Caco-2 (cell line): Measurements from ENCODE around the gene LMF1. TPM values are rescaled to one million over a fixed set of nuclear protein-coding genes. Genes with fewer than 3 reads are reported as not detected.
"Not testable (repeated sequence)": the region's sequence is repeated elsewhere in the genome, so short reads cannot be mapped to it uniquely, and the experiment has no call there.

ENCODE experiments used
- BruUV-seq: library from RNA; stranded (reverse); fragments of 400-500 nt; replicated peaks from 2 replicates; lab custom pipeline; 2021; lab: Mats Ljungman, UMichigan
- CTCF ChIA-PET: fragments of 300-600 bp; sonication (Branson Sonifier 250); formaldehyde crosslinking; loops from one replicate; lab custom pipeline; 2022; ENCODE audit warnings: antibody characterized with exemption; lab: Charles Lee
- POLR2A ChIA-PET: fragments of 300-600 bp; sonication (Branson Sonifier 250); formaldehyde crosslinking; loops from one replicate; lab custom pipeline; 2022; ENCODE audit warnings: antibody characterized with exemption; lab: Charles Lee
- DNase-seq, 2 experiments: peaks; one replicate each; pipeline versions ENCODE4 v3.0.0 to v3.0.0-alpha.2; 2020 to 2022
- H3K27me3 ChIP-seq: replicated peaks from 2 replicates; pipeline ENCODE4 v1.6.0; 2011; ENCODE audit warnings: low read length; ENCODE audit not compliant: control insufficient read depth, insufficient read depth
- H3K36me3 ChIP-seq: 2 replicates; pipeline ENCODE4 v1.5.1; 2011; ENCODE audit warnings: low read length; ENCODE audit not compliant: control insufficient read depth, insufficient read depth
- H3K4me1 ChIP-seq: fragments of 250-450 bp; sonication (Bioruptor Pico); 2 replicates; pipeline ENCODE4 v1.5.1; 2020; ENCODE audit warnings: mild to moderate bottlenecking
- H3K4me3 ChIP-seq: 2 replicates; pipeline ENCODE4 v1.5.1; 2011; ENCODE audit warnings: low read depth, mild to moderate bottlenecking, control low read depth, low read length
- H3K9me3 ChIP-seq: fragments of 250-450 bp; sonication (Bioruptor Pico); 2 replicates; pipeline ENCODE4 v1.5.1; 2020; ENCODE audit warnings: mild to moderate bottlenecking, moderate library complexity
- H3K27ac Mint-ChIP-seq: one replicate; pipeline ENCODE4 v1.8.0; 2022; ENCODE audit warnings: mixed read lengths; ENCODE audit not compliant: unreplicated experiment
- H3K27me3 Mint-ChIP-seq: one replicate; pipeline ENCODE4 v1.8.0; 2022; ENCODE audit warnings: mixed read lengths; ENCODE audit not compliant: insufficient read depth, unreplicated experiment
- H3K36me3 Mint-ChIP-seq: one replicate; pipeline ENCODE4 v1.8.0; 2022; ENCODE audit warnings: mild to moderate bottlenecking, mixed read lengths; ENCODE audit not compliant: insufficient read depth, unreplicated experiment
- H3K4me1 Mint-ChIP-seq: one replicate; pipeline ENCODE4 v1.8.0; 2022; ENCODE audit warnings: low read depth, mixed read lengths; ENCODE audit not compliant: unreplicated experiment
- H3K4me3 Mint-ChIP-seq: one replicate; pipeline ENCODE4 v1.8.0; 2022; ENCODE audit warnings: mild to moderate bottlenecking, moderate library complexity, mixed read lengths; ENCODE audit not compliant: unreplicated experiment
- H3K9me3 Mint-ChIP-seq: one replicate; pipeline ENCODE4 v1.8.0; 2022; ENCODE audit warnings: mixed read lengths; ENCODE audit not compliant: unreplicated experiment
- intact Hi-C: fragments of 100-400 bp; cut with micrococcal nuclease; formaldehyde crosslinking; loops from one replicate; pipeline ENCODE4 v1.10.0; 2022; ENCODE audit not compliant: unreplicated experiment
- total RNA-seq: library from RNA; stranded (reverse); gene quantifications from 2 replicates; pipeline ENCODE4 v1.2.3, GENCODE V29; 2022
- TF ChIP-seq, protein P1 (sequence below), 2 experiments: fragments of 200-600 bp in 1 of 2; IDR thresholded peaks; 1 replicate in 1 of 2; 2 replicates in 1 of 2; pipeline versions ENCODE4 v1.5.1 to v1.8.0; 2011 to 2022; ENCODE audit warnings: antibody characterized with exemption in 1 of 2, control low read depth in 1 of 2, inconsistent platforms in 1 of 2, low read depth in 1 of 2, low read length in 1 of 2, mild to moderate bottlenecking in 1 of 2, moderate library complexity in 1 of 2; ENCODE audit not compliant: insufficient read depth in 1 of 2, severe bottlenecking in 1 of 2, unreplicated experiment in 1 of 2

Gene LMF1
- total RNA-seq, 1 experiment from 2014 or later: 12.3 TPM

- TF ChIP-seq, protein P1, sequence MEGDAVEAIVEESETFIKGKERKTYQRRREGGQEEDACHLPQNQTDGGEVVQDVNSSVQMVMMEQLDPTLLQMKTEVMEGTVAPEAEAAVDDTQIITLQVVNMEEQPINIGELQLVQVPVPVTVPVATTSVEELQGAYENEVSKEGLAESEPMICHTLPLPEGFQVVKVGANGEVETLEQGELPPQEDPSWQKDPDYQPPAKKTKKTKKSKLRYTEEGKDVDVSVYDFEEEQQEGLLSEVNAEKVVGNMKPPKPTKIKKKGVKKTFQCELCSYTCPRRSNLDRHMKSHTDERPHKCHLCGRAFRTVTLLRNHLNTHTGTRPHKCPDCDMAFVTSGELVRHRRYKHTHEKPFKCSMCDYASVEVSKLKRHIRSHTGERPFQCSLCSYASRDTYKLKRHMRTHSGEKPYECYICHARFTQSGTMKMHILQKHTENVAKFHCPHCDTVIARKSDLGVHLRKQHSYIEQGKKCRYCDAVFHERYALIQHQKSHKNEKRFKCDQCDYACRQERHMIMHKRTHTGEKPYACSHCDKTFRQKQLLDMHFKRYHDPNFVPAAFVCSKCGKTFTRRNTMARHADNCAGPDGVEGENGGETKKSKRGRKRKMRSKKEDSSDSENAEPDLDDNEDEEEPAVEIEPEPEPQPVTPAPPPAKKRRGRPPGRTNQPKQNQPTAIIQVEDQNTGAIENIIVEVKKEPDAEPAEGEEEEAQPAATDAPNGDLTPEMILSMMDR (IDR thresholded peaks at IDR 0.05; ENCODE audit: insufficient read depth in 1 of 2, low read depth in 1 of 2, low read length in 1 of 2, severe bottlenecking in 1 of 2, unreplicated experiment in 1 of 2): no peak
- no peaks in the 10 kb centered on the region for H3K36me3 ChIP-seq
- Mint-ChIP-seq H3K9me3 (no peaks in the 10 kb centered on the region), H3K27me3 (no peaks in the 10 kb centered on the region), H3K4me1 (no peaks in the 10 kb centered on the region), H3K27ac (no peak overlapping the region), H3K36me3 (no peaks in the 10 kb centered on the region), H3K4me3 (no peak overlapping the region)
- POLR2A ChIA-PET: no interaction called here
- H3K27me3 ChIP-seq: no peaks in the 10 kb centered on the region
- DNase-seq: no peak
- BruUV-seq: no TSS peak
- CTCF ChIA-PET: no interaction called here
- no peaks in the 10 kb centered on the region for H3K9me3 ChIP-seq
- H3K4me1 ChIP-seq: no peaks in the 10 kb centered on the region
- no peak overlapping the region for H3K4me3 ChIP-seq
- intact Hi-C loops: no loop called here
These were observed 80.6 kb downstream of the LMF1 start for GRCh38 chr16:890217-890616.

GRCh38 chr16:889586-889985 lies 81.2 kb downstream of the LMF1 start:
- H3K27ac Mint-ChIP-seq: no peak overlapping the region
- no peaks in the 10 kb centered on the region for H3K9me3 Mint-ChIP-seq
- no peaks in the 10 kb centered on the region for H3K27me3 Mint-ChIP-seq
- CTCF ChIA-PET: no interaction called here
- H3K36me3 Mint-ChIP-seq: no peaks in the 10 kb centered on the region
- H3K4me3 Mint-ChIP-seq: no peak overlapping the region
- Histone ChIP-seq H3K4me3 (no peak overlapping the region), H3K4me1 (no peaks in the 10 kb centered on the region), H3K9me3 (no peaks in the 10 kb centered on the region), H3K27me3 (no peaks in the 10 kb centered on the region), H3K36me3 (no peaks in the 10 kb centered on the region)
- POLR2A ChIA-PET: no interaction called here
- DNase-seq: no peak
- intact Hi-C loops: no loop called here
- TF ChIP-seq, protein P1 (IDR thresholded peaks at IDR 0.05; ENCODE audit: insufficient read depth in 1 of 2, low read depth in 1 of 2, low read length in 1 of 2, severe bottlenecking in 1 of 2, unreplicated experiment in 1 of 2): no peak
- no peaks in the 10 kb centered on the region for H3K4me1 Mint-ChIP-seq
- BruUV-seq: no TSS peak

GRCh38 chr16:888901-889570 lies 81.7 kb downstream of the LMF1 start:
- no peak overlapping the region for H3K4me3 Mint-ChIP-seq
- Histone ChIP-seq H3K4me3 (no peak overlapping the region), H3K36me3 (no peaks in the 10 kb centered on the region), H3K27me3 (no peaks in the 10 kb centered on the region), H3K9me3 (no peaks in the 10 kb centered on the region), H3K4me1 (no peaks in the 10 kb centered on the region)
- no TSS peak for BruUV-seq
- ChIA-PET POLR2A (no interaction called here), CTCF (no interaction called here)
- no peaks in the 10 kb centered on the region for H3K36me3 Mint-ChIP-seq
- H3K27me3 Mint-ChIP-seq: no peaks in the 10 kb centered on the region
- no peak overlapping the region for H3K27ac Mint-ChIP-seq
- H3K9me3 Mint-ChIP-seq: no peaks in the 10 kb centered on the region
- DNase-seq: no peak
- TF ChIP-seq, protein P1 (IDR thresholded peaks at IDR 0.05; ENCODE audit: insufficient read depth in 1 of 2, low read depth in 1 of 2, low read length in 1 of 2, severe bottlenecking in 1 of 2, unreplicated experiment in 1 of 2): no peak
- intact Hi-C loops: no loop called here
- H3K4me1 Mint-ChIP-seq: no peaks in the 10 kb centered on the region

GRCh38 chr16:888456-888855 lies 82.3 kb downstream of the LMF1 start:
- H3K4me1 Mint-ChIP-seq, POLR2A ChIA-PET, H3K36me3 Mint-ChIP-seq, CTCF ChIA-PET, H3K4me3 Mint-ChIP-seq, H3K9me3 ChIP-seq, BruUV-seq, H3K27me3 ChIP-seq, intact Hi-C loops, H3K36me3 ChIP-seq, DNase-seq, H3K9me3 Mint-ChIP-seq, H3K4me3 ChIP-seq, H3K27ac Mint-ChIP-seq, H3K27me3 Mint-ChIP-seq, H3K4me1 ChIP-seq: not testable (repeated sequence)
